Posterior cingulate gyrus (tissue), 11 donors: ENCODE measurements around the gene NDN.
"Not testable (repeated sequence)": the region's sequence is repeated elsewhere in the genome, so short reads cannot be mapped to it uniquely, and the experiment has no call there.

Experiments
- DNase-seq, 10 donors: peaks; one replicate each; pipeline versions ENCODE4 v3.0.0 to v3.0.0-alpha.2; 2020 to 2021; ENCODE audit warnings: mixed read lengths in 3 of 10
- intact Hi-C: fragments of 100-400 bp; cut with DNase I; formaldehyde crosslinking; loops from one replicate; pipeline ENCODE4 v1.15.1; 2023

The NDN gene

DNA sequence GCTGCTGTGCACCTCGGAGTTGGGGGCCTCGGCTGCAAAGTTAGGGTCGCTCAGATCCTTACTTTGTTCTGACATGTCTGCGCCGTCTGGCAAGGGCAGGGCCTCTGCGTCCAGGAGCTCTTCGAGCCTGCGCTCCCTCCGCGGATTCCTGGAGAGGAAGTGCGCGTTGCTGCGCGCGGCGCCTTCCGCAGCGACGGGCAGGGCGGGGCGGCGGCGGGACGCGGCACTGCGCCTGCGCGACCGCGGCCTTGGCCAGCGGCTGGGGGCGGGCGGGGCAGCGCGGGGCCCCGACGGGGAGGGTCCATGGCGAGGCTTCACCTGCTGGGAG lies at the start of gene NDN:
Gene NDN (minus strand): TSS at position 163 of the 328 bp plus-strand sequence. CDS start 88 bp downstream, at position 75.
- intact Hi-C loops, result no loop called here
- DNase-seq, result peak; percentile 20 to 91 (median 46)

DNA sequence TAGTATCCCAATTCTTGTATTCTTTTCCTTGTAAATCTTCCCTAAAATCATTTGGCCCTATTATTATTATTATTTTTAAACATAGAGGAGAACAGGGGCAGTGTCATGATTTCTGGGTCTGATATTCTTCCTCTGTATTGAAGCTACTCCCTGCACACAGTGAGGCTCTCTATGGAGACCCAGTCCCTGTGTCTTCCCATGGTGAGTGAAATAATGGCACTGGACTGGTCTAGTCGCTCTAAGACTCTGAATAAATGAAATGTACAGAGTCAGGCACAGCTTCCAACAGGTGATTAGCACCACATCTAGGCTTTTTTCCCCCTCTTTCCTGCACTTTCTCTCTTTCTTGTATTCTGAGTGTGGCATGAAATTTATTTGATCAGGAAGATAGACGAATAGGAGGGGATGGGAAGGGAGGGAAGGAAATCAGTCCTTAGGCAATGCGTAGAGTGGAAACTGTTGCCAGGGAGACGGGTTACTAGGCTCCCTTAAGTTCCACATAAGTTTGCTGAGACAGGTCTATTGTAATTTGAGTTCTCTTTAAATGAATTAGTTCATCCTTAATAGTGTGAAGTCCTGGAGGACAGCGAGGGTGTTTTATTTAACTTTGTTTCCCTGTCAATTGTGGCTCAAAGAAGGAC lies 49.0 kb upstream of the NDN start:
- intact Hi-C loops, result no loop called here
- DNase-seq, result no peak

DNA sequence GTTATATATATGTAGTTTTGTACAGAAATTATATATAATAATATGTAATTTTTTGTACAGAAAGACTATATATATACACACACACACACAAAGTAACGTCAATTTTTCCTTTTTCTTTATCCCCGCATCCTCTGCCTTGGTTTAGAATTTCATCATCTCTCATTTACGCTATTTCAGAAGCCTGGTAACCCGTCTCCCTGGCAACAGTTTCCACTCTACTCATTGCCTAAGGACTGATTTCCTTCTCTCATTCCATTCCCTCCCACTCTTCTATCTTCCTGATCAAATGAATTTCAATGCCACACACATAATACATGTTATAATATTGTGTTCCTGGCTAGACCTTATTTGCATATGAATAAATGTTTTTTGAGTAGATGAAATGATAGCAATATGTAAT lies 47.8 kb upstream of the NDN start:
- DNase-seq, result no peak

GRCh38 chr15:23713874-23714656 lies 27.0 kb upstream of the NDN start:
- intact Hi-C loops, DNase-seq: not testable (repeated sequence)

More for the DNA sequence above, 47.8 kb upstream of the NDN start:
- intact Hi-C loops, result no loop called here

- intact Hi-C loops, result no loop called here
- DNase-seq, result no peak
Measured at GRCh38 chr15:23708332-23708731, 21.2 kb upstream of the NDN start.

GRCh38 chr15:23695282-23695681 lies 8.2 kb upstream of the NDN start:
- intact Hi-C loops, result no loop called here
- DNase-seq, result no peak

DNA sequence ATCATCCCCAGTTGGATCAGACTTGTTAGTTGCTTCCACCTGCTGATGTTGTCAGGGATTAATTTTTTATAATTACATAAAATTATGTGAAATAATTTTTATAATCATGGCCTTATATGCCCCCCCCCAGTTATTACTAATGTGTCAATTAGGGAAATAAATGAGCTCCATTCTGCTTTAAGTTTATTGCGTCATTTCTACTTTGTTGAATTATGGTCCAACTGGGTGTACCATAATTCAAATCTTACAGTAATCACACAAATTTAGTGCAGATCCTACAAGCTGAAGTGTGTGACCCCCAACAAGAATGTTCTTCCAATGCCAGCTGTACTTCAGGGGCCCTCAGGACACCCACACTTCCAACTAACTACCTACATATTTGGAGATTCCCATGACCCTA lies 7.5 kb upstream of the NDN start:
- no peak for DNase-seq
- intact Hi-C loops, result no loop called here

DNA sequence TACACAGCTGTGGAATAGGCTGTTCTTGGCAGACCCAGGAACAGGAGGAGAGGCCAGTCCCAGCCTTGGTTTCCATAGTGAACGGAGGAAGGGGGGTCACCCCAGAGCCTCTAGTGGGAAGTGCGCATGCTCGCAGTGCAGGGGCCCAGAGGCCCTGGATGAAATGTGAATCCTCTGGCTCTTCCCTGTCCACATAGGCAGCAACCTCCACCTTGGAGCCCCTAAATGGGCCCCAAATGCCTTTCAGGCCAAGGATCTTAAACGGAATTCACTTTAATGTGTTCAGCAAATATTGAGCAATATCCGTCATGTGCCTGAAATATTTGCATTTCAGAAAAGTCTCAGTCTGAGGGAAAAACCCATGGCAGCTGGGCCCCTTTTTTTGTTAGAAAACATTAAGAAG lies 3.3 kb upstream of the NDN start:
- peak; percentile 32 to 94 (median 66) for DNase-seq
- intact Hi-C loops, result no loop called here

GRCh38 chr15:23690015-23690414 lies 2.9 kb upstream of the NDN start:
- intact Hi-C loops, result no loop called here
- no peak for DNase-seq

DNA sequence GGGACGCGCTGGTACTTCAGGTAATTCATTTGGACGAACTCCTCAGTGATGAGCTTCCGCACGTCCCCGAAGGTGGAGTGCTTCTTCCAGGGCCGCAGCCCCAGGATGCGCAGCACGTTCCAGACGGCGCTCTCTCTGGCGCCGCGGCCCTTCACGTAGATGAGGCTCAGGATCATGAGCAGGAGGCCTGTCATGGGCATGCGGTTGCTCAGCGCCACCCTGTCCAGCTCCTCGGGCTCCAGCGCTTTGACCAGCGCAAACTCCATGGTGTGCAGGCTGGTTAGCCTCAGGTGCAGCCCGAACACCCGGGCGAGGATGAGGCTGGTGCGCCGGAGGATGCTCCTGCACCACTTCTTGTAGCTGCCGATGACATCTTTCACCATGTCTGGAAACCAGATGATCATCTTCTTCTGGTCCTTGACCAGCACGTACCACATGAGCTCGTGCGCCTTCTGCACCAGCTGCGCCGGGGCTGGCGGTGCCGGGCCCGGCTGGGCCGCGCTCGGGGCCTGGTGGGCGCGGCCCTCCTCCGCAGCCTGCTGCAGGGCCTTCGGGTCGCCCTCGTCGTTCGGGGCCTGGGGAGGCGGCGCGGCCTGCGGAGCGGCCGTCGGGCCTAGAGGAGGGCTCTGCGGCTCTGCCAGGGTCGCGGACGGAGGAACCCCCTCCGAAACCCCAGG lies 501 bp downstream of the NDN start:
- intact Hi-C loops, result no loop called here
- peak in 5 of 10 donors; percentile 7 to 86 (median 67) for DNase-seq

GRCh38 chr15:23671481-23671880 lies 15.6 kb downstream of the NDN start:
- intact Hi-C loops, result no loop called here
- no peak for DNase-seq

- no peak for DNase-seq
- intact Hi-C loops, result no loop called here
Measured at GRCh38 chr15:23670970-23671369, 16.1 kb downstream of the NDN start.

- DNase-seq, result no peak
- intact Hi-C loops, result no loop called here
Measured at GRCh38 chr15:23663232-23663631, 23.9 kb downstream of the NDN start.

DNA sequence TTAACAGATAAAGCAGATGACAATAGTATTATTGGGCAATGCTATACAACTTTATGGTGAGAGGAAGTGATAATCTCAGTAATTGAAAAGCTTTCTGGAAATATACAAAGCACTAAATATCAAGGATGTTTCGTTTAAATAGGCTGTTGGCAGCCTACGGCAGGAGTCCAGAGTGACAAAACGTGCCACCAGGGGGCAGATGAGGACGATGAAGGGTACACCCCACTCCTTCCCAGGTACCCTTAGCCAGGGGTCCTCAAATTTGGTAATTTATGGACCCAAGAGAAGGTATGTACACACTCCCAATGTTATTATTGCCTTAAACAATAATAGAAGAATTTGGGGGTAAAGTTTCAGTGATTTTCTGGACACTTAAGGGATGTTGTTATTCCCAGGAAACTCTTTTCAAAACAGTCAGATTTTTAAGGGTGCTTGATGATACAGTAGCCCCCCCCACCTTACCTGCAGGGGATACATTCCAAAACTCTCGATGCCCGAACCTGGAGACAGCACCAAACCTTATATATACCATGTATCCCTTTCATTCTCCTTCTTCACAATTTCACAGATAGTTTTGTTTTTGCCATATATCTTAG lies 38.1 kb downstream of the NDN start:
- DNase-seq, result peak in 6 of 10 donors; percentile 52 to 88 (median 62)
- intact Hi-C loops, result no loop called here

GRCh38 chr15:23647421-23648370 lies 39.4 kb downstream of the NDN start, which contains the start of gene MAGEL2:
MAGEL2 (minus strand) TSS chr15:23647867; CDS start chr15:23647742, 125 bp downstream.
- peak in 7 of 10 donors; percentile 38 to 91 (median 42) for DNase-seq

DNA sequence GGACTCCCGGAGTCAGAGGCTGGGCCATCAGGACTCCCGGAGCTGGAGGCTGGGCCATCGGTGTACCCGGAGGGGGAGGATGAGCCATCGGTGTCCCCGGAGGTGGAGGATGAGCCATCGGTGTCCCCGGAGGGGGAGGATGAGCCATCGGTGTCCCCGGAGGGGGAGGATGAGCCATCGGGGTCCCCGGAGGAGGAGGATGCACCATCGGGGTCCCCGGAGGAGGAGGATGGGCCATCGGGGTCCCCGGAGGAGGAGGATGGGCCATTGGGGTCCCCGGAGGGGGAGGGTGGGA lies 40.2 kb downstream of the NDN start:
- intact Hi-C loops, result no loop called here
- DNase-seq, result no peak

More at GRCh38 chr15:23647421-23648370, 39.4 kb downstream of the NDN start, which contains the start of gene MAGEL2:
- intact Hi-C loops, result no loop called here

- intact Hi-C loops, result no loop called here
- DNase-seq, result peak in 1 of 10 donors; percentile 83
Measured at GRCh38 chr15:23646165-23647000, 40.7 kb downstream of the NDN start.

GRCh38 chr15:23645371-23646164 lies 41.5 kb downstream of the NDN start:
- intact Hi-C loops, result no loop called here
- DNase-seq, result no peak
